ENCODE data around the gene SLC35F4. TPM values are rescaled to one million over a fixed set of nuclear protein-coding genes. Genes with fewer than 3 reads are reported as not detected.

The SLC35F4 gene
- total RNA-seq, 2 experiments from 2014 or later = not detected

DNA sequence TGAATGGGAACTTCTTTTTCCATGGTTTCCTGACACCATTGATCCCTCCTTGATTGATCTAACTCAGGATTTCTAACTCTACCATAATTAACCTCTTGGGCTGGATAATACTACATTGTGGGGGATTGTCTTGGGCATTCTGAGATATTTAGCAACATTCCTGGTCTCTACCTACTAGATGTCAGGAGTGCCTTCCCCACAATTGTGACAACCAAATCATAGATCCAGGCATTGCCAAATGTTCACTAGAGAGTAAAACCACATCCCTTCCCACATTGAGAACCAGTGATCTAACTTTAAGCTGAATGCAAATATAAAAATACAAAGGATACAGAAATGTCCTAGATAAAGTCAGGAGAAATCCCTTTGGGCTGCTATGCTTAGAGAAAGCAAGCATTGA is 335.3 kb downstream of the SLC35F4 start:
- POLR2A ChIA-PET = no interaction called here

DNA sequence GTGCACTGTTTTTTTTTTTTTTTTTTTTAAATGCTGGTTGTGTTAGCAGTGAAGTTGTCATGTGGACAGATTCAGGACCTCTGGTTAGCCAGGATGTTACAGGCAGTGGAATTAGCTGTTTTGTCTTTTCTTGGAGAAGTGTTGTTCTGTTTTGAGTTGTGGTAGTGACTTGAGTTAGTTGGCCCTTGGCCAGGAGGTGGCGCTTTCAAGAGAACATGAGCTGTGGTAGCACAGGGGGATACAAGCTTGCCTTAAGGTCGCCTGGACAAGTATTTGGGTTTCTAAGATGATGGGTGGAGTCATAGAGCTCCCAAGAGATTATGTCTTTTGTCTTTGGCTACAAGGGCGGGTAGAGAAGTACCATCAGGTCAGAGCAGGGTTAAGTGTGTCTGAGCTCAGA is 338.9 kb downstream of the SLC35F4 start:
- CTCF ChIA-PET = no interaction called here
- Histone ChIP-seq H3K36me3 (ENCODE audit: insufficient read depth, low read length) (no peaks in the 10 kb centered on the region), H3K27me3 (ENCODE audit: control insufficient read depth in 1 of 2, insufficient read depth in 2 of 2, low read length in 2 of 2) (no peaks in the 10 kb centered on the region), H3K9me3 (ENCODE audit: control insufficient read depth in 1 of 2, insufficient read depth in 1 of 2, low read length in 2 of 2) (peaks cover 0 to 4% of the 10 kb centered on the region in 2 experiments), H3K4me3 (ENCODE audit: low read length) (no peak overlapping the region), H3K4me1 (ENCODE audit: insufficient read depth, low read length) (no peaks in the 10 kb centered on the region), H3K27ac (ENCODE audit: low read depth in 1 of 2, low read length in 2 of 2) (no peak overlapping the region)
- H3K9me3 Mint-ChIP-seq = peaks cover 19% of the 10 kb centered on the region
- H3K4me1 Mint-ChIP-seq (ENCODE audit: low read depth) = no peaks in the 10 kb centered on the region
- intact Hi-C loops (cut with DNase I, micrococcal nuclease) = no loop called here
- TF ChIP-seq, protein P1, sequence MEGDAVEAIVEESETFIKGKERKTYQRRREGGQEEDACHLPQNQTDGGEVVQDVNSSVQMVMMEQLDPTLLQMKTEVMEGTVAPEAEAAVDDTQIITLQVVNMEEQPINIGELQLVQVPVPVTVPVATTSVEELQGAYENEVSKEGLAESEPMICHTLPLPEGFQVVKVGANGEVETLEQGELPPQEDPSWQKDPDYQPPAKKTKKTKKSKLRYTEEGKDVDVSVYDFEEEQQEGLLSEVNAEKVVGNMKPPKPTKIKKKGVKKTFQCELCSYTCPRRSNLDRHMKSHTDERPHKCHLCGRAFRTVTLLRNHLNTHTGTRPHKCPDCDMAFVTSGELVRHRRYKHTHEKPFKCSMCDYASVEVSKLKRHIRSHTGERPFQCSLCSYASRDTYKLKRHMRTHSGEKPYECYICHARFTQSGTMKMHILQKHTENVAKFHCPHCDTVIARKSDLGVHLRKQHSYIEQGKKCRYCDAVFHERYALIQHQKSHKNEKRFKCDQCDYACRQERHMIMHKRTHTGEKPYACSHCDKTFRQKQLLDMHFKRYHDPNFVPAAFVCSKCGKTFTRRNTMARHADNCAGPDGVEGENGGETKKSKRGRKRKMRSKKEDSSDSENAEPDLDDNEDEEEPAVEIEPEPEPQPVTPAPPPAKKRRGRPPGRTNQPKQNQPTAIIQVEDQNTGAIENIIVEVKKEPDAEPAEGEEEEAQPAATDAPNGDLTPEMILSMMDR (IDR thresholded peaks at IDR 0.05) = no peak
- H3K36me3 Mint-ChIP-seq (ENCODE audit: low read depth) = no peaks in the 10 kb centered on the region
- DNase-seq (no peak), ATAC-seq (ENCODE audit: poor library complexity) (no peak)
- POLR2A ChIA-PET = no interaction called here
- H3K27me3 Mint-ChIP-seq = peaks cover 12% of the 10 kb centered on the region
- H3K27ac Mint-ChIP-seq = no peak overlapping the region
- no peak overlapping the region for H3K4me3 Mint-ChIP-seq

More for the DNA sequence above, 335.3 kb downstream of the SLC35F4 start:
- DNase-seq = no peak
- H3K27me3 ChIP-seq (ENCODE audit: control insufficient read depth in 1 of 2, insufficient read depth in 2 of 2, low read length in 2 of 2) = no peaks in the 10 kb centered on the region
- Mint-ChIP-seq H3K4me3 (no peak overlapping the region), H3K4me1 (ENCODE audit: low read depth) (no peaks in the 10 kb centered on the region), H3K27ac (no peak overlapping the region), H3K27me3 (peaks cover 12% of the 10 kb centered on the region), H3K36me3 (ENCODE audit: low read depth) (no peaks in the 10 kb centered on the region), H3K9me3 (peaks cover 8% of the 10 kb centered on the region)
- peaks cover 0 to 4% of the 10 kb centered on the region in 2 experiments for H3K9me3 ChIP-seq (ENCODE audit: control insufficient read depth in 1 of 2, insufficient read depth in 1 of 2, low read length in 2 of 2)
- no peak overlapping the region for H3K4me3 ChIP-seq (ENCODE audit: low read length)
- H3K4me1 ChIP-seq (ENCODE audit: insufficient read depth, low read length) = no peaks in the 10 kb centered on the region
- TF ChIP-seq, protein P1 (IDR thresholded peaks at IDR 0.05) = no peak
- CTCF ChIA-PET = no interaction called here
- ATAC-seq (ENCODE audit: poor library complexity) = no peak
- H3K36me3 ChIP-seq (ENCODE audit: insufficient read depth, low read length) = no peaks in the 10 kb centered on the region
- no peak overlapping the region for H3K27ac ChIP-seq (ENCODE audit: low read depth in 1 of 2, low read length in 2 of 2)
- intact Hi-C loops (cut with DNase I, micrococcal nuclease) = no loop called here

DNA sequence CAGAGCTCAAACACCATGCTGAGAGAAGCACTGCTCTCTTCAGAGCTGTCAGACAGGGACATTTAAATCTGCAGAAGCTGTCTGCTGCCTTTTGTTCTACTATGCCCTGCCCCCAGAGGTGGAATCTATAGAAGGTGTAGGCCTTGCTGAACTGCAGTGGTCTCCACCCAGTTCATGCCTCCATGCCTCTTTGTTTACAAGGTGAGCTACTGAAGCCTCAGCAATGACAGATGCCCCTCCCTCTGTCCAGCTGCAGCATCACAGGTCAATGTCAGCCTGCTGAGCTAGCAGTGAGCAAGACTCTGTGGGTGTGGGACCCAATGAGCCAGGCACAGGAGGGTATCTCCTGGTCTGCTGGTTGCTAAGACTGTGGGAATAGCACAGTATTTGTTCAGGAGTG is 346.8 kb downstream of the SLC35F4 start:
- H3K27ac Mint-ChIP-seq = no peak overlapping the region
- peaks cover 34% of the 10 kb centered on the region for H3K9me3 Mint-ChIP-seq
- intact Hi-C loops (cut with DNase I, micrococcal nuclease) = no loop called here
- H3K4me1 ChIP-seq (ENCODE audit: insufficient read depth, low read length) = no peaks in the 10 kb centered on the region
- TF ChIP-seq, protein P1 (IDR thresholded peaks at IDR 0.05) = no peak
- no peaks in the 10 kb centered on the region for H3K36me3 Mint-ChIP-seq (ENCODE audit: low read depth)
- DNase-seq (no peak), ATAC-seq (ENCODE audit: poor library complexity) (no peak)
- POLR2A ChIA-PET = no interaction called here
- no peaks in the 10 kb centered on the region for H3K27me3 ChIP-seq (ENCODE audit: control insufficient read depth in 1 of 2, insufficient read depth in 2 of 2, low read length in 2 of 2)
- no peak overlapping the region for H3K4me3 ChIP-seq (ENCODE audit: low read length)
- no peaks in the 10 kb centered on the region for H3K36me3 ChIP-seq (ENCODE audit: insufficient read depth, low read length)
- no peak overlapping the region for H3K27ac ChIP-seq (ENCODE audit: low read depth in 1 of 2, low read length in 2 of 2)
- no peaks in the 10 kb centered on the region for H3K4me1 Mint-ChIP-seq (ENCODE audit: low read depth)
- H3K9me3 ChIP-seq (ENCODE audit: control insufficient read depth in 1 of 2, insufficient read depth in 1 of 2, low read length in 2 of 2) = peaks cover 0 to 9% of the 10 kb centered on the region in 2 experiments
- no peaks in the 10 kb centered on the region for H3K27me3 Mint-ChIP-seq
- CTCF ChIA-PET = no interaction called here
- H3K4me3 Mint-ChIP-seq = no peak overlapping the region
